HL-60 (cell line): Measurements from ENCODE around the gene RAB31.
A peak's percentile ranks its signal among the peaks of the same experiment; 100 is the strongest.

Experiments
- DNase-seq, 2 experiments: peaks; one replicate each; pipeline ENCODE4 v3.0.0-alpha.2; 2010 to 2020; ENCODE audit warnings: low read depth in 1 of 2, low spot score in 1 of 2
- H3K27ac ChIP-seq: fragments of 250-450 bp; sonication (Bioruptor Pico); replicated peaks from 2 replicates; pipeline ENCODE4 v1.5.1; 2020; ENCODE audit warnings: mild to moderate bottlenecking, moderate library complexity
- H3K27me3 ChIP-seq: fragments of 250-450 bp; sonication (Bioruptor Pico); 2 replicates; pipeline ENCODE4 v1.5.1; 2021; ENCODE audit warnings: mild to moderate bottlenecking, moderate library complexity; ENCODE audit not compliant: insufficient read depth, poor library complexity, severe bottlenecking
- H3K4me3 ChIP-seq: replicated peaks from 2 replicates; pipeline ENCODE4 v1.5.1; 2011; ENCODE audit warnings: mild to moderate bottlenecking, control low read depth, low read length; ENCODE audit not compliant: insufficient read depth
- GABPA ChIP-seq: IDR thresholded peaks from 2 replicates; pipeline ENCODE4 v1.6.1; 2012; ENCODE audit warnings: low read depth
- POLR2AphosphoS5 ChIP-seq: IDR thresholded peaks from 2 replicates; pipeline ENCODE4 v1.6.1; 2012; ENCODE audit warnings: low read depth
- SPI1 ChIP-seq: IDR thresholded peaks from 2 replicates; pipeline ENCODE4 v1.6.1; 2012; ENCODE audit warnings: low read depth, mild to moderate bottlenecking, borderline replicate concordance
- TF ChIP-seq, protein P1 (sequence below): IDR thresholded peaks from 2 replicates; pipeline ENCODE4 v1.6.1; 2012; ENCODE audit warnings: low read depth; ENCODE audit not compliant: insufficient replicate concordance
- TF ChIP-seq, protein P2 (sequence below): IDR thresholded peaks from one replicate; pipeline ENCODE4 v1.5.1; 2011; ENCODE audit warnings: low read length, control low read depth, inconsistent platforms; ENCODE audit not compliant: insufficient read depth

RAB31 gene

DNA sequence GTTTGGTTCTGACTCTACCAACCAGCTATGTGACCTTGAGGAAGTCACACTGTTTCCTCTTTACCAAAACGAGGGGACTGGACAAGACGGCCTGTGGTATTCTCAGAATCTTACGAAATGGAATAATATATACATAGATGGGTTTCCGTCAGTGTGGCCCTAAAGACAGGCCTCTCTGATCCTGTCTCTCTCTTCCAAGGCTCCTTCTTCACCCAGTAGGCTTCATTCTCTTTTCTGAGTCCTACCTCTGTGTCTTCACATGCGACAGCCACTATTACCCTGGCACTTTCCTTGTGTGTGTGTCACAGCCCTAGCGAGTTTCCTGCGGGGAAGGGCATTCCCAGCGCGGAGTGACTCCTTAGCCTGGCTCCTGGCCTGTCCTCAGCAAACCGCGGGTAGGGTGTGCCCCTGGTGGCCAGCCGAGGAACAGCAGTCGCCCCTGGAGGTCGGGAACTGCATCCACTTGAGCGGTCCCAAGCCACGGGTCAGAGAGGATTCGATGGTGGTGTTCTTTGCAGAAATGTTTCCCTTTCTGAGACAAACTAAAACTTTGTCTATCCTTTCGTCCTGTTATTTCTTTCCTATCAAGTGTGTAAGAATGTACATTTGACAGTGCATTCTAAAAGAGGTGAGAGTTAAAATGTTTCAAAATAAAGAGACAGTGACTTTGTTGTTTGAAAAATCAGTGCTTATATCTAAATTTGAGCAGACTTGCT is 63.3 kb downstream of the RAB31 start:
- DNase-seq = peak; percentile 81 to 85
- H3K27me3 ChIP-seq = no peaks in the 10 kb centered on the region
- peak overlapping the region; percentile 69 for H3K27ac ChIP-seq
- H3K4me3 ChIP-seq = no peak overlapping the region
- peak; percentile 53 for TF ChIP-seq POLR2AphosphoS5
- TF ChIP-seq SPI1 = peak; percentile 66
- TF ChIP-seq, protein P1, sequence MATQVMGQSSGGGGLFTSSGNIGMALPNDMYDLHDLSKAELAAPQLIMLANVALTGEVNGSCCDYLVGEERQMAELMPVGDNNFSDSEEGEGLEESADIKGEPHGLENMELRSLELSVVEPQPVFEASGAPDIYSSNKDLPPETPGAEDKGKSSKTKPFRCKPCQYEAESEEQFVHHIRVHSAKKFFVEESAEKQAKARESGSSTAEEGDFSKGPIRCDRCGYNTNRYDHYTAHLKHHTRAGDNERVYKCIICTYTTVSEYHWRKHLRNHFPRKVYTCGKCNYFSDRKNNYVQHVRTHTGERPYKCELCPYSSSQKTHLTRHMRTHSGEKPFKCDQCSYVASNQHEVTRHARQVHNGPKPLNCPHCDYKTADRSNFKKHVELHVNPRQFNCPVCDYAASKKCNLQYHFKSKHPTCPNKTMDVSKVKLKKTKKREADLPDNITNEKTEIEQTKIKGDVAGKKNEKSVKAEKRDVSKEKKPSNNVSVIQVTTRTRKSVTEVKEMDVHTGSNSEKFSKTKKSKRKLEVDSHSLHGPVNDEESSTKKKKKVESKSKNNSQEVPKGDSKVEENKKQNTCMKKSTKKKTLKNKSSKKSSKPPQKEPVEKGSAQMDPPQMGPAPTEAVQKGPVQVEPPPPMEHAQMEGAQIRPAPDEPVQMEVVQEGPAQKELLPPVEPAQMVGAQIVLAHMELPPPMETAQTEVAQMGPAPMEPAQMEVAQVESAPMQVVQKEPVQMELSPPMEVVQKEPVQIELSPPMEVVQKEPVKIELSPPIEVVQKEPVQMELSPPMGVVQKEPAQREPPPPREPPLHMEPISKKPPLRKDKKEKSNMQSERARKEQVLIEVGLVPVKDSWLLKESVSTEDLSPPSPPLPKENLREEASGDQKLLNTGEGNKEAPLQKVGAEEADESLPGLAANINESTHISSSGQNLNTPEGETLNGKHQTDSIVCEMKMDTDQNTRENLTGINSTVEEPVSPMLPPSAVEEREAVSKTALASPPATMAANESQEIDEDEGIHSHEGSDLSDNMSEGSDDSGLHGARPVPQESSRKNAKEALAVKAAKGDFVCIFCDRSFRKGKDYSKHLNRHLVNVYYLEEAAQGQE = no peak
- TF ChIP-seq, protein P2, sequence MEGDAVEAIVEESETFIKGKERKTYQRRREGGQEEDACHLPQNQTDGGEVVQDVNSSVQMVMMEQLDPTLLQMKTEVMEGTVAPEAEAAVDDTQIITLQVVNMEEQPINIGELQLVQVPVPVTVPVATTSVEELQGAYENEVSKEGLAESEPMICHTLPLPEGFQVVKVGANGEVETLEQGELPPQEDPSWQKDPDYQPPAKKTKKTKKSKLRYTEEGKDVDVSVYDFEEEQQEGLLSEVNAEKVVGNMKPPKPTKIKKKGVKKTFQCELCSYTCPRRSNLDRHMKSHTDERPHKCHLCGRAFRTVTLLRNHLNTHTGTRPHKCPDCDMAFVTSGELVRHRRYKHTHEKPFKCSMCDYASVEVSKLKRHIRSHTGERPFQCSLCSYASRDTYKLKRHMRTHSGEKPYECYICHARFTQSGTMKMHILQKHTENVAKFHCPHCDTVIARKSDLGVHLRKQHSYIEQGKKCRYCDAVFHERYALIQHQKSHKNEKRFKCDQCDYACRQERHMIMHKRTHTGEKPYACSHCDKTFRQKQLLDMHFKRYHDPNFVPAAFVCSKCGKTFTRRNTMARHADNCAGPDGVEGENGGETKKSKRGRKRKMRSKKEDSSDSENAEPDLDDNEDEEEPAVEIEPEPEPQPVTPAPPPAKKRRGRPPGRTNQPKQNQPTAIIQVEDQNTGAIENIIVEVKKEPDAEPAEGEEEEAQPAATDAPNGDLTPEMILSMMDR = peak; percentile 97

DNA sequence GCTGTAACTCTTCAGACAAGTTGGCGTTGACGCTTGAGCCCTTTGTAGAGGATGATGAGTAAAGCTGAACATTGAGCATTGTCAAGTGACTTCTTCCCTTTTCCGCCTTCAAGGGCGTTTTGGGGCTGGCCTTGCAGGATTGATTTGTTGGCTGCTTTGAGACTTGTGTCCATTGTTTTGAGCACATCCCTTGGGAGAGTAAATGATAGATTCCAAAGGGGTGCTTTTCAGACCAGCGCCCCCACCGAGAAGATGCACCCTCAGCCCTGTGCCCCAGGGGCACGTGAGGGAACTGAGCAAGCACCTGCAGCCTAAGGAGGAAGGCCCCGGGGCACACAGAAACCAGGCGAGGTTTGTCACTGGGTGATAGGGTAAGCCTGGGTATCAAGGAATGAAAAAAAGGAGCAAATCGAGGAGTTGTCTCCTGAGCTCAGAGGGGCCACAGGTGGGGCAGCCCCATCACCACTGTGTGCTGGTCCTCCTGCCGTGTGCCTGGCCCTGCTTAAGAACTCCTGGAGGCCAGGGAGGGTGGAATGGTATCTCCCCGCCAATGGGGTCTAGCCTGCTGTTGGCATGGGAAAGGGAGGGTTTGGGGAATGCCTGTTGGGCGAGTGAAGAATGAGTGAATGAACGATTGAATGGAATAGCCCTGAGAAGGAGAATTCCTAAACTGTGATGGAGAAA is 64.0 kb downstream of the RAB31 start:
- DNase-seq = peak in 1 of 2 experiments; percentile 66
- peak overlapping the region; percentile 69 for H3K27ac ChIP-seq
- H3K27me3 ChIP-seq = no peaks in the 10 kb centered on the region

DNA sequence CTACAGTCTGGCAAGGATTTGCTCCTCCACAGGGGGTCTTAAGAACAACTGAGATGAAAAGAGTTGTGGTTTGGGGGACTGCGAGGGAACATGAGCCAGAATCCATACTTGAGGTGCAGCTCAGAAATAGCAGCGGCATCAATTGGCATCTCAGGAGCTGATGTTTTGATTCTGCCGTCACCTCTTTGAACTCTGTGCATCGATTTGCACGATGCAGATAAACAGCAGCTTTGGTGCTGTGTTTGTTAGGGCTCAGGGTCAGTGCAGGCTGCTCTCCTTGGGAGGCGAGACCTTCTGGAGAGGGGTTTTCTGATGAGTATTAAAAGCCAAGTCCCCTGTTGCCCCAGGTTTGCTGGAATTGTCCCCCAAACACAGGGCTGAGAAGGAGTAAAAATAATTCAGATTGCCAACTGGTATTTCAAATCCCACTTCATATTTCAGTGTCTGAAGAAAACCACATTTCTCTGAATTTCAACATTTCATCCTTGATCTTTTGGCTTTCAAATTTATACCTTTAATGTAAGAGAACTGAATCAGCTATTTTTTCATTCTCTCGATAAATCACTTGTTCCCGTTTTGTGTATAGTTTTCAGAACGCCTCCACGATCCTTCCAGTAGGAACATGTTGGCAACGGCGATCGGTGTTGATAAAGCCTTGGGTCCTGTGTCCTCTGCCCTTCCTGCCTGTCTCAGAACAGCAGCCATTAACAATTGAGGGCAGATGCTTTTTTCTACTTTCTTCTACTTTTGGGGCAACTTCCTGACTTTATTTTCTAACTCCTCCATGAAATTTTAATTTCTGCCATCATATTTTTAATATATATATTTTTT is 65.0 kb downstream of the RAB31 start:
- H3K4me3 ChIP-seq = no peak overlapping the region
- no peak for DNase-seq
- TF ChIP-seq SPI1 = no peak
- TF ChIP-seq, protein P2 = no peak
- TF ChIP-seq, protein P1 = no peak
- no peak for TF ChIP-seq GABPA
- no peak for TF ChIP-seq POLR2AphosphoS5
- no peaks in the 10 kb centered on the region for H3K27me3 ChIP-seq
- H3K27ac ChIP-seq = peak overlapping the region; percentile 69

More for the DNA sequence above, 64.0 kb downstream of the RAB31 start:
- no peak overlapping the region for H3K4me3 ChIP-seq
- TF ChIP-seq GABPA = 0 out of 2 replicates have a peak, but pooled peaks have one; percentile 1
- no peak for TF ChIP-seq SPI1

DNA sequence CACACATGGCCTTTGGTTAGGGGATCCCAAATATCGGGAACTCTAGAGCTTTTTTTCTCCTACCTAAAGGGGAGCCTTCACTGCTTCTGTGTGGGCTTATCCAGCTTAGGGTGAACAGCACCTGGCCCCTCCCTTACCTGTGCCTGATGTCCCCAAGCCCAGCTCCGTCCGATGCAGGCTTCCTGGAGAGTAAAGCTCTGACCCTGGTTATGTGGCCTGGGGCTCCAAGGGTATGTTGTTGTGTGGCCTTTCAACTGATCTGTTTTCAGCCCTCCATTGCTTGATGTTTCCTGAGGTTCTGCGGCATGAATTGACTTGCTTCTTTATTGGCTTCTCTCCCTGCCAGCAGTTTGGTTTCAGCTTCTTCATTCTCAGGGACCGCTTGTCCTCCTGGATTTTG is 66.0 kb downstream of the RAB31 start:
- TF ChIP-seq POLR2AphosphoS5 = no peak
- TF ChIP-seq, protein P2 = no peak
- TF ChIP-seq, protein P1 = no peak
- no peak for TF ChIP-seq GABPA
- no peak for TF ChIP-seq SPI1
- no peak for DNase-seq
- no peaks in the 10 kb centered on the region for H3K27me3 ChIP-seq
- no peak overlapping the region for H3K4me3 ChIP-seq
- peak overlapping the region; percentile 69 for H3K27ac ChIP-seq
